Measurements from ENCODE around the gene DNM3. TPM values are rescaled to one million over a fixed set of nuclear protein-coding genes. Genes with fewer than 3 reads are reported as not detected.

DNM3 gene
- total RNA-seq, 1 experiment from 2014 or later: 2.7 TPM

- H4K91ac ChIP-seq (ENCODE audit: insufficient read length, low read depth, low read length): no peak overlapping the region
- H3K27ac ChIP-seq (ENCODE audit: insufficient read length, low read depth, low read length): no peak overlapping the region
- no peaks in the 10 kb centered on the region for H3K9me3 ChIP-seq (ENCODE audit: control insufficient read depth, low read depth, low read length)
- no peak overlapping the region for H3K18ac ChIP-seq (ENCODE audit: insufficient read length, low read depth, low read length)
- no peak overlapping the region for H3K56ac ChIP-seq (ENCODE audit: insufficient read length, low read depth, low read length)
- H3K9ac ChIP-seq (ENCODE audit: extremely low read depth, insufficient read length, low read length): no peak overlapping the region
- no peak overlapping the region for H2BK12ac ChIP-seq (ENCODE audit: insufficient read length, low read depth, low read length)
- no peak overlapping the region for H3K23ac ChIP-seq (ENCODE audit: insufficient read length, low read depth, low read length)
- no peaks in the 10 kb centered on the region for H3K9me3 Mint-ChIP-seq
- H2BK120ac ChIP-seq (ENCODE audit: low read depth, low read length, poor library complexity, severe bottlenecking): no peak overlapping the region
- H3T11ph ChIP-seq (ENCODE audit: low read length): no peak overlapping the region
- no peaks in the 10 kb centered on the region for H3K27me3 ChIP-seq (ENCODE audit: insufficient read depth, low read length)
- no peaks in the 10 kb centered on the region for H3K4me1 ChIP-seq (ENCODE audit: insufficient read depth, low read length)
- H2AK5ac ChIP-seq (ENCODE audit: insufficient read length, low read length): no peak overlapping the region
- no peak overlapping the region for H3K4ac ChIP-seq (ENCODE audit: low read depth, low read length)
- no peak overlapping the region for H3K27ac Mint-ChIP-seq
- H3K79me1 ChIP-seq (ENCODE audit: insufficient read depth, low read depth, low read length, poor library complexity, severe bottlenecking): no peaks in the 10 kb centered on the region
- no peak overlapping the region for H2BK5ac ChIP-seq (ENCODE audit: insufficient read length, low read length)
- no CpG with 5 or more reads among the region's 1 CpG for WGBS (ENCODE audit: extremely low coverage, insufficient read length, low lambda C conversion rate)
- H3K27me3 Mint-ChIP-seq (ENCODE audit: low read depth): no peaks in the 10 kb centered on the region
- H2AFZ ChIP-seq (ENCODE audit: low read length): no peak overlapping the region
- peaks cover 0 to 5% of the 10 kb centered on the region in 2 experiments; a peak in 2 of 4 replicates for H3K4me1 Mint-ChIP-seq
- H3K14ac ChIP-seq (ENCODE audit: insufficient read depth, low read length): no peak overlapping the region
- H3K4me3 Mint-ChIP-seq: no peak overlapping the region
- no peak overlapping the region for H3K4me2 ChIP-seq (ENCODE audit: insufficient read depth, insufficient read length, low read length)
- H3K79me2 ChIP-seq (ENCODE audit: insufficient read depth, low read length): no peaks in the 10 kb centered on the region
- DNase-seq: no peak
- TF ChIP-seq CTCF (conservative IDR thresholded peaks at IDR 0.05): no peak
- H4K5ac ChIP-seq (ENCODE audit: insufficient read length, low read depth, low read length): no peak overlapping the region
- H2BK15ac ChIP-seq (ENCODE audit: low read depth, low read length): no peak overlapping the region
- H2BK20ac ChIP-seq (ENCODE audit: low read depth, low read length, poor library complexity, severe bottlenecking): no peak overlapping the region
- H4K8ac ChIP-seq (replicated peaks; ENCODE audit: insufficient read length, low read depth, low read length): no peak overlapping the region
- H3K23me2 ChIP-seq (ENCODE audit: insufficient read length, low read depth, low read length, poor library complexity, severe bottlenecking): no peaks in the 10 kb centered on the region
- no peaks in the 10 kb centered on the region for H4K20me1 ChIP-seq (ENCODE audit: control insufficient read depth, insufficient read depth, insufficient read length)
- H3K36me3 Mint-ChIP-seq (ENCODE audit: insufficient read depth in 1 of 3, low read depth in 3 of 3): no peaks in the 10 kb centered on the region
Observed at GRCh38 chr1:172219966-172220365, 378.7 kb downstream of the DNM3 start.
